ENCODE data around the gene RGS12. TPM values are rescaled to one million over a fixed set of nuclear protein-coding genes. Genes with fewer than 3 reads are reported as not detected.
A peak's percentile ranks its signal among the peaks of the same experiment; 100 is the strongest.

RGS12 gene
- total and polyA plus RNA-seq, 2 experiments from 2014 or later, result 9.3 to 13.2 TPM

DNA sequence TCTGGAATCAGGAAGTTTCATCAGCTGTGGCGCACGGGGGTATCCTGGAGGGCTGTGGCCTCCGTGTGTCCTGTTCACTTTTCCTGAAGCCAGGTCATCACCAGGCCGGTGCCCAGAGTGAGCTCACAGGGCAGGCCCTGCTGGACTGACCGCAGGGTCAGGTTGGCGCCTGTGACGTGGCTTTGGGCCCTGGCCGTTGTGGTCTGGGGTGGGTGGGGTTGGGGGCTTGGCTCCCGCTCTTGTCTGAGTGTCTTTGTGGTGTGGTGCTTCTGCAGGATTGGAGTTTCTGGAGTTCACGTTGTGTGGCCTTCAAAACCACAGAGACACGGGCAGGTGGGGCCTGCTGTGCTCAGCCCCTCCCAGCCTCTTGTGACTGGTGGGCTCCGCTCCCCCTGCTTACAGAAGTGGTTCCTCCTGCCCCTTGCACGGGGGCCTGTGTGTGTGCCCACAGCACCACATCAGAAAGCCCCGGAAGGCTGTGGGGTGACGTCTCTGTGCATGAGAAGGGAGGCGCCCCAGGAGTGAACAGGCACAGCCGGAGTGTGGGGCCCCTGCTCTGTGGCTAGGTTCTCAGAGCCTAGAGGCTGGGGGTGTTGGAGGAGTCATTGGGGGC, 9.5 kb downstream of the RGS12 start:
- peaks cover 4% of the 10 kb centered on the region; the same call in 1 of the 2 replicates for H3K79me2 ChIP-seq (ENCODE audit: insufficient read depth)
- no peaks in the 10 kb centered on the region for H4K20me1 ChIP-seq (ENCODE audit: insufficient read depth)
- H3K9me3 ChIP-seq (ENCODE audit: low read depth), result no peaks in the 10 kb centered on the region
- H3K27ac ChIP-seq, result no peak overlapping the region
- no peak for DNase-seq
- H3K27me3 ChIP-seq (replicated peaks; ENCODE audit: insufficient read depth), result no peaks in the 10 kb centered on the region
- no peaks in the 10 kb centered on the region for H3F3A ChIP-seq (ENCODE audit: insufficient read depth)
- no peak for TF ChIP-seq EZH2 (IDR thresholded peaks at IDR 0.05; ENCODE audit: insufficient read depth, poor library complexity, severe bottlenecking)
- TF ChIP-seq EZH2phosphoT487 (IDR thresholded peaks at IDR 0.05; ENCODE audit: insufficient read depth, low read depth), result no peak
- H3K4me3 ChIP-seq, result no peak overlapping the region
- WGBS, 2 experiments (ENCODE audit: low coverage in 1 of 2, low lambda C conversion rate in 2 of 2, missing lambda C conversion rate in 2 of 2), result 86 to 87% methylated on average over 16 to 17 of the region's 17 CpGs
- no peaks in the 10 kb centered on the region for H3K36me3 ChIP-seq (ENCODE audit: low read depth)
- H3K4me2 ChIP-seq (ENCODE audit: unreplicated experiment), result no peak overlapping the region
- H3K9ac ChIP-seq, result no peak overlapping the region
- no peaks in the 10 kb centered on the region for H3K9me2 ChIP-seq (ENCODE audit: insufficient read depth)
- H2AFZ ChIP-seq, result no peak overlapping the region
- in situ Hi-C loops (cut with MboI), result no loop called here
- peaks cover 14% of the 10 kb centered on the region; the same call in 1 of the 2 replicates for H3K4me1 ChIP-seq (ENCODE audit: insufficient read depth)

DNA sequence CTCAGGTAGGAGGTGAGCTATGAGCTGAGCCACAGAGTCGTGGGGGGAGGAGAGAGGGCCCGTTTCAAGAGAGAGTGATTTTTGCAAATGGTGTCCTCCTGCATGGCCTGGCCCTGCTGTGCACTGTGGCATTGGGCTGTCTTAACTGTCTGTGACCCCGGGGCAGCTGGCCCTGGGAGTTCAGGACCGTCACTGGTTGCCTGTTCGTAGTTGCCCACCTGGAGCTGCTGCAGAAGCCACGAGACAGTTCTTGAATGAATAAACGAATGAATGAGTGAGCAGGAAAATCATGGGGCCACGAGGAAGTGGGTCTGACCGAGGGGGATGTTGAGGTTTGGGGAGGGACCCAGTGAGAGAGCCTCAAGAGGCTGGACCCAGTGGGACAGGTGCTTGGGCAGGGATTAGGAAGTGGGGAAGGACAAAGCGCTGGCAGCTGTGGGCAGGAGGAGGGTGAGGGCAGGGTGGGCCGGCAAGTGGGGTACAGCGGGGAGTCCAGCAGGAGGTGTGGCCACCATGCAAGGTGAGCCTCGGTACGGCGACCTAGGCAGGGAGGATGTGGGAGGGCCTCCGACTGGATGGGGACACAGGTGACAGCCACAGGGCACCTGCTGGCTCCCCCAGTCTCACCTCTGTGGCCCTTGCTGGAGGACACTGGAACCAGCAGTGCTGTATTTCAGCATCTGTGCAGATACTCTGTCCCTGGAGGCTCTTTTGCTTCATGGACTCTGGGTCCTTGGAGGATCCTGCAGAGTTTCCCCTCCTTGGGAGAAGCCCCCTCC, 10.2 kb downstream of the RGS12 start:
- whole genome bisulfite sequencing, 2 experiments (ENCODE audit: low coverage in 1 of 2, low lambda C conversion rate in 2 of 2, missing lambda C conversion rate in 2 of 2), result 87 to 89% methylated on average over 14 to 16 of the region's 16 CpGs
- in situ Hi-C loops (cut with MboI), result no loop called here
- no peaks in the 10 kb centered on the region for H4K20me1 ChIP-seq (ENCODE audit: insufficient read depth)
- H3K27me3 ChIP-seq (replicated peaks; ENCODE audit: insufficient read depth), result no peaks in the 10 kb centered on the region
- no peak overlapping the region for H3K9ac ChIP-seq
- no peaks in the 10 kb centered on the region for H3F3A ChIP-seq (ENCODE audit: insufficient read depth)
- no peaks in the 10 kb centered on the region for H3K9me3 ChIP-seq (ENCODE audit: low read depth)
- no peak overlapping the region for H3K4me2 ChIP-seq (ENCODE audit: unreplicated experiment)
- no peak for DNase-seq
- no peak overlapping the region for H3K4me3 ChIP-seq
- no peak overlapping the region for H2AFZ ChIP-seq
- peaks cover 4% of the 10 kb centered on the region; the same call in 1 of the 2 replicates for H3K79me2 ChIP-seq (ENCODE audit: insufficient read depth)
- H3K36me3 ChIP-seq (ENCODE audit: low read depth), result no peaks in the 10 kb centered on the region
- H3K4me1 ChIP-seq (ENCODE audit: insufficient read depth), result peaks cover 14% of the 10 kb centered on the region; the same call in 1 of the 2 replicates
- H3K9me2 ChIP-seq (ENCODE audit: insufficient read depth), result no peaks in the 10 kb centered on the region
- TF ChIP-seq EZH2 (IDR thresholded peaks at IDR 0.05; ENCODE audit: insufficient read depth, poor library complexity, severe bottlenecking), result no peak
- no peak for TF ChIP-seq EZH2phosphoT487 (IDR thresholded peaks at IDR 0.05; ENCODE audit: insufficient read depth, low read depth)
- H3K27ac ChIP-seq, result no peak overlapping the region

DNA sequence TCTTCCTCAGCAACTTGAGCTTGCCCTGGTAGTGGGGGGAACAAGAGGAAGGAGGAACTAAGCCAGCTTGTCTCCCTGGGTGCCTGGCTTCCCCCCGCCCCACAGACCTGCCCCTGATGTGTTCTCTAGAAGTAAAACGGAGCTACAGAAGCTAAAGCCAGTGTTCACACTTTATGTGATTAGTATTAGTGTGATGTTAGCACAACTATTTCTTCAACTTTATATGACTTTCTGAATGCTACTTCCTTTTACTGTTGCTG, 10.7 kb downstream of the RGS12 start:
- Histone ChIP-seq H3K4me2 (ENCODE audit: unreplicated experiment) (no peak overlapping the region), H4K20me1 (ENCODE audit: insufficient read depth) (no peaks in the 10 kb centered on the region), H3K36me3 (ENCODE audit: low read depth) (no peaks in the 10 kb centered on the region), H3F3A (ENCODE audit: insufficient read depth) (no peaks in the 10 kb centered on the region), H3K9me2 (ENCODE audit: insufficient read depth) (no peaks in the 10 kb centered on the region), H3K4me3 (no peak overlapping the region), H2AFZ (no peak overlapping the region), H3K9ac (no peak overlapping the region), H3K4me1 (ENCODE audit: insufficient read depth) (peaks cover 14% of the 10 kb centered on the region; the same call in 1 of the 2 replicates), H3K27me3 (replicated peaks; ENCODE audit: insufficient read depth) (no peaks in the 10 kb centered on the region), H3K9me3 (ENCODE audit: low read depth) (no peaks in the 10 kb centered on the region), H3K79me2 (ENCODE audit: insufficient read depth) (peaks cover 4% of the 10 kb centered on the region; the same call in 1 of the 2 replicates), H3K27ac (no peak overlapping the region)
- TF ChIP-seq EZH2phosphoT487 (IDR thresholded peaks at IDR 0.05; ENCODE audit: insufficient read depth, low read depth) (no peak), EZH2 (IDR thresholded peaks at IDR 0.05; ENCODE audit: insufficient read depth, poor library complexity, severe bottlenecking) (no peak)
- WGBS, 2 experiments (ENCODE audit: low coverage in 1 of 2, low lambda C conversion rate in 2 of 2, missing lambda C conversion rate in 2 of 2), result 95 to 100% methylated on average over 2 of the region's 2 CpGs
- no peak for DNase-seq
- in situ Hi-C loops (cut with MboI), result no loop called here

DNA sequence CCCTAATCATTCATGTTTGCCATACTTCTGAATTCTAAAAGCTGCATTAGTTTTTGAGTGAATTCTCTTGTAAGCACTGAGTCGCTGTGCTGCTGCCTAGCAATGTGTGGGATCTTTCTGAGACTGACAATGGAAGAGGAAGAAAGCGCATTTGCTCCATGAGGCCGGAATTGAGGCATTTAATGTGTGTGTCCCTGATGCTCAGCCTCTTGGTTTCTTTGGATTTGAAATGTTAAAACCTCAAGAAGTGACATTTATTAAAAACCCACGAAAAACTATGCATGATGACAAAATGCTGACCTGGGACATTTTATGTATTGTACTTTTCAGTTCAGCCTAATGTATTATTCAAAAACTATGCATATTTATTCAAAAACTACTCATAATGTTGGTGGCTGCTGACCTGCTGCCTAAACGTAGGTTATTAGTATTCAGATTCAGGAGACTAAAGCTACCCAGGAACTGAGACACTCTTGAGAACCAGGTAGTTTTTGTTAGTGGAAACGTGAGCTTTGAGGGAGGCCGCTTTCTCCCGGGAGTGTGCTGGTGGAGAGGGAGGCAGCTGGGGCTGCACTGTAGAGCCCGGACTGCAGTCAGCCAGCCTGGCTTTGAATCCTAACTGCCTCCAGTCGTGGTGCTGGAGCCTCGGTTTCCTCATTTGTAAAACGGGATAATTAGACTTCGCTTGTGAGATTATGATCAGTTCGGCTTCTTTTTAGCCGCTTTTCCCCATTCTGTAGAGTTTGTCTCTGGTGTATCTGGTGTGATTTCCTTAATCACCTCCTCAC, 11.3 kb downstream of the RGS12 start:
- no peaks in the 10 kb centered on the region for H3K36me3 ChIP-seq (ENCODE audit: low read depth)
- H3K9me2 ChIP-seq (ENCODE audit: insufficient read depth), result no peaks in the 10 kb centered on the region
- H3K27me3 ChIP-seq (replicated peaks; ENCODE audit: insufficient read depth), result no peaks in the 10 kb centered on the region
- no peaks in the 10 kb centered on the region for H4K20me1 ChIP-seq (ENCODE audit: insufficient read depth)
- no peak for TF ChIP-seq EZH2 (IDR thresholded peaks at IDR 0.05; ENCODE audit: insufficient read depth, poor library complexity, severe bottlenecking)
- TF ChIP-seq EZH2phosphoT487 (IDR thresholded peaks at IDR 0.05; ENCODE audit: insufficient read depth, low read depth), result no peak
- no peak for DNase-seq
- no peak overlapping the region for H3K27ac ChIP-seq
- H2AFZ ChIP-seq, result no peak overlapping the region
- WGBS, 2 experiments (ENCODE audit: low coverage in 1 of 2, low lambda C conversion rate in 2 of 2, missing lambda C conversion rate in 2 of 2), result 64 to 65% methylated on average over 15 of the region's 15 CpGs
- H3K9me3 ChIP-seq (ENCODE audit: low read depth), result no peaks in the 10 kb centered on the region
- H3K4me3 ChIP-seq, result no peak overlapping the region
- H3K9ac ChIP-seq, result no peak overlapping the region
- no peaks in the 10 kb centered on the region for H3F3A ChIP-seq (ENCODE audit: insufficient read depth)
- H3K79me2 ChIP-seq (ENCODE audit: insufficient read depth), result peaks cover 4% of the 10 kb centered on the region; the same call in 1 of the 2 replicates
- peaks cover 14% of the 10 kb centered on the region; the same call in 1 of the 2 replicates for H3K4me1 ChIP-seq (ENCODE audit: insufficient read depth)
- peak overlapping the region; percentile 41 for H3K4me2 ChIP-seq (ENCODE audit: unreplicated experiment)
- in situ Hi-C loops (cut with MboI), result no loop called here

Data from GM23248 (cell line).